ENCODE data around the gene OR5AN1.
"Not testable (repeated sequence)": the region's sequence is repeated elsewhere in the genome, so short reads cannot be mapped to it uniquely, and the experiment has no call there.

The OR5AN1 gene, protein sequence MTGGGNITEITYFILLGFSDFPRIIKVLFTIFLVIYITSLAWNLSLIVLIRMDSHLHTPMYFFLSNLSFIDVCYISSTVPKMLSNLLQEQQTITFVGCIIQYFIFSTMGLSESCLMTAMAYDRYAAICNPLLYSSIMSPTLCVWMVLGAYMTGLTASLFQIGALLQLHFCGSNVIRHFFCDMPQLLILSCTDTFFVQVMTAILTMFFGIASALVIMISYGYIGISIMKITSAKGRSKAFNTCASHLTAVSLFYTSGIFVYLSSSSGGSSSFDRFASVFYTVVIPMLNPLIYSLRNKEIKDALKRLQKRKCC

DNA sequence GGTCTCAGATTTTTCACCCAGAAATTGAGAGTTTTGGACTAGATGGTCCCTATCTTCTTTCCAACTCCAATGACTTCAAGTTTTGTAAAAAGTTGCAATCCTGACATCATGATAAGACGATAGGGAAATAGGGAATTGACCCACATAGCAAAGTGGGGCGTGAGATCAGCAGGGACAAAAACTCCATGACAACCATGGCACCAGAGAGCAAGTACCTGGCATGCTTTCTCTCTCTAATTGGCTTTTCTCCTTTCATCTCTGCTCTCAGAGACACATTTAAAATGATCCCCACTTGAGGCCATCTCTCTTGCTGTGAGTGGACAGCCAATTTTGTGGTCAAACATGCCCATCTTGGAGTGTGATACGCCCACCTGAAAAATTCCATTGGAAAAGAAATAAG lies at the start of gene OR5AN1:
OR5AN1 (plus strand) TSS at position 301 of the 400 bp plus-strand sequence. CDS start 5,564 bp downstream, outside the sequence.
- no peak for DNase-seq (ENCODE audit: low spot score)

DNA sequence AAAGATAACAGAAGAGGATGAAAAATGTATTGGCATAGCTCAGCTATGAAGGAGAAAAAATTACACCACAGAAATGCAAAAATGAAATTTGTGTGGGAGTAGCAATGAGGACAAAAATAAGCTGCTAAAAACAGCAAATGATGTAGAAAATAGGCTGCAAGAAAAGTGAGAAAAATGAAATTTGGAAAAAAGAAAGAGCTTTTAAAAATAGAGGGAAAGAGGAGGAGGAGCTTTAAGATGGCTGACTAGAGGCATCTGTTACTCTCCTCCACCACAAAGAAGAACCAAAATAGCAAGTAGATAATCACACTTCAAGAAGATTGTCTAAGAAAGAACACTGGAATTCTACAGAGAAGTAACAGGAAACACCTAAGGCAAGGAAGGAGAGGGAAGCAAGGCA lies 23.7 kb upstream of the OR5AN1 start:
- DNase-seq (ENCODE audit: low spot score), result no peak

- DNase-seq (ENCODE audit: low spot score), result no peak
These were observed 22.5 kb upstream of the OR5AN1 start for GRCh38 chr11:59336176-59336575.

DNA sequence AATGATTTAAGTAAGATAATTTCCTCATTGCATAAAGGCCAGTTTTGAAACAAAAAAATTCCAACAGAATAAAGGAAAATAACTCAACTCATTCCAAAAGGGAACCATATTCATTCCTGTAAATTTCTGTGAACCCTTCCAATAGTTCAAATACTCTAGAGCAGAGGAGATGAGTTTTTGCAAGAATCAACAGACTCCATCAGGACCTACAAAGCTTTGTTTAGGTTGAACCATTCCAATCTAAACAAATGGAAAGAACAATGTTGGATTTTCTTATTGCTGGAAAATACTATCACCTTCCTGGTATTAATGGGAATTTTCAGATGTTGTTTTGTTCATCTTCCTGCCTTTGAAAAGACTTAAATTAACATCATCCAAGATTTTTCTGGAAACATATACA lies 21.8 kb upstream of the OR5AN1 start:
- DNase-seq (ENCODE audit: low spot score), result no peak

- not testable (repeated sequence) for DNase-seq (ENCODE audit: low spot score)
These were observed 9.0 kb upstream of the OR5AN1 start for GRCh38 chr11:59349657-59350056.

- no peak for DNase-seq (ENCODE audit: low spot score)
These were observed 3.5 kb upstream of the OR5AN1 start for GRCh38 chr11:59355226-59355625.

DNA sequence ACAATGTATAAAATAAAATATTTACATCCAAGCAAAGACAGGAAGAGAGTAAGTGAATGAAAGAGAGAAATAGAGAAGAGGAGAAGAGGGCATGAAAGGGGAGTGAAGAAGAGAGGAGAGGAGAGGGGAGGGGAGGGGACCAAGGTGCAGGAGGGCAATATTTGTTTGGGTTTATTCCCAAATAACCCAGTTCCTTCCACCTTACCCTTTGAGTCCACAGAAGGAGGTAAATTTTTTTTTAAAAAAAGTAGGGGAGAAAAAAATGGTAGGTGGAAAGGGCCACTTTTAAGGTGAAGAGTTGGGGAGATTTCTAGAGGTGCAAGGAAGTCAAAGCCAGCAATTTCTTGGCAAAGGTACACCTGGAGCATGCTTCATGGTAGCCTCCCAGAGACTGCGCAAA lies 2.1 kb upstream of the OR5AN1 start:
- no peak for DNase-seq (ENCODE audit: low spot score)

- DNase-seq (ENCODE audit: low spot score), result no peak
These were observed 675 bp upstream of the OR5AN1 start for GRCh38 chr11:59358020-59358419.

DNA sequence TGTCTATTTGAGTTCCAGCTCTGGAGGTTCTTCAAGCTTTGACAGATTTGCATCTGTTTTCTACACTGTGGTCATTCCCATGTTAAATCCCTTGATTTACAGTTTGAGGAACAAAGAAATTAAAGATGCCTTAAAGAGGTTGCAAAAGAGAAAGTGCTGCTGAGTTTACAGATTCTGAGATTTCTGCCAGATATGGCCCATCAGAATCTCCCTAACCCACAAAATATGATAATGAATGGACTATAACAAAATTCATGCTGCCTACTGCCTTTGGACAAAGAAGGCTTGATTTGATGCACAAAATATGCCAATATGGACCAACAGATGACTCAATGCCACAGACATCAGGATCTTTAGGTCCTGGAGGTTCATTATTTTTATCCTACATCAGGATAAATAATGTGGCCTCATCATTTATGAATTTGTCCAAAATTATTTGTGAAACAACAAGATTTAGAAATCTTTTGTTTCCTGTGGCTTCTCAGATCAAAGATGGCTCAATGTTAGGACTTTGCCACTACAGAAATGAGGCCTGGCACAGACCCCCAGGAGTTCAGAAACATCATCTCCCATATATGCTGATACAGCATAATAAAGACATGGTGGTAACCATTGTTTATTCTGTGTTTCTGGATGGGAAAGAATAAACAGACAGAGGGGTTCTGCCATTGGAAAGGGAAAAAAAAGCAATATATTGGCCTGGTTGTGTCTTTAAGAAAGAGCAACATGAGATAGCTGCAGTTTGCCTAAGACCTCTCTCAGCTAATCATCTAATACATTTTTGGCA lies 6.7 kb downstream of the OR5AN1 start:
- no peak for DNase-seq (ENCODE audit: low spot score)

GRCh38 chr11:59368238-59369022 lies 9.7 kb downstream of the OR5AN1 start:
- no peak for DNase-seq (ENCODE audit: low spot score)

DNA sequence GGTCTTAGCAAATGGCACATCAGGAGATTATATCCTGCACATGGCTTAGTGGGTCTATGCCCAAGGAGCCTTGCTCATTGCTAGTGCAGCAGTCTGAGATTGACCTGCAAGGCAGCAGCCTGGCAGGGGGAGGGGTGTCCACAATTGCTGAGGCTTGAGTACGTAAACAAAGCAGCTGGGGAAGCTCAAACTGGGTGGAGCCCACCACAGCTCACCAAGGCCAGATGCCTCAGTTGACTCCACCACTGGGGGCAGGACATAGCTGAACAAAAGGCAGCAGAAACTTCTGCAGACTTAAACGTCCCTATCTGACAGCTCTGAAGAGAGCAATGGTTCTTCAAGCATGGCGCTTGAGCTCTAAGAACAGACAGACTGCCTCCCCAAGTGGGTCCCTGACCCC lies 13.6 kb downstream of the OR5AN1 start:
- DNase-seq (ENCODE audit: low spot score), result not testable (repeated sequence)

GRCh38 chr11:59380263-59381059 lies 21.8 kb downstream of the OR5AN1 start:
- DNase-seq (ENCODE audit: low spot score), result no peak

- DNase-seq (ENCODE audit: low spot score), result no peak
These were observed 35.5 kb downstream of the OR5AN1 start for GRCh38 chr11:59394186-59394585.

DNA sequence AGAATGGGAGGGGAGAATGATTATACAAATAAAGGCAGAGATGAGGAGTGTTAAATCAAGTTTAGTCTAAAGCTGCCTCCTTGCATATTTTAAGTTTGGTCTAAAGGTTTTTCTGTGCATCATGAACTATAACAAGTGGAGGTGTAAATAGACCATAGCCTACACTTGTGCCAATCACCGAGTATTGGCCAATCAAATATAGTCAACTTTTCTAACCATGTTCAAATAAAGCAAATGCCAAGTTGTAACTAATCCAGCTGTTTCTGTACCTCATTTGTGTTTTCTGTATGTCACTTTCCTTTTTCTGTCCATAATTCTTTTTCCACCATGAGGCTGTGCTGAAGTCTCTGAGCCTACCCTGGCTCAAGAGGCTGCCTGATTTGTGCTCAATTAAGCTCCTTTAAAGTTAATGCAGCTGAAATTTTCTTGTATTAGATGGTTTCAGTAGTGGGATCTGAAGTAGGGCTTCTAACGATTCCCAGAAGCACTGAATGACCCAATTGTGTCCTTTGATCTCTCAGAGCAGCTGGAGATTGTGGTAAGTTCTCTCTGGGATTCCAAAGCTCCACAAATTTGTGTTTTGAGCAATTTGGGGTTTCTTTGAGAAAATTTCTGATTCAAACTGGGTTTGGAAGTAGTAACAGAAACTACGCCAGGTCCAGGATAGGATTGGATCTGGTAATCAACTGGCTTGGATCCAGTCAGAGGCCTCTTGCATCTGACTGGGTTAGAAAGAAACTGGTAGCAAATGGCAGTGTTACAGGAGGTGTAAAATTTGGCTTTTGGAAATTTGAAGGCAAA lies 42.0 kb downstream of the OR5AN1 start:
- no peak for DNase-seq (ENCODE audit: low spot score)

- no peak for DNase-seq (ENCODE audit: low spot score)
These were observed 42.5 kb downstream of the OR5AN1 start for GRCh38 chr11:59401262-59401552.

DNA sequence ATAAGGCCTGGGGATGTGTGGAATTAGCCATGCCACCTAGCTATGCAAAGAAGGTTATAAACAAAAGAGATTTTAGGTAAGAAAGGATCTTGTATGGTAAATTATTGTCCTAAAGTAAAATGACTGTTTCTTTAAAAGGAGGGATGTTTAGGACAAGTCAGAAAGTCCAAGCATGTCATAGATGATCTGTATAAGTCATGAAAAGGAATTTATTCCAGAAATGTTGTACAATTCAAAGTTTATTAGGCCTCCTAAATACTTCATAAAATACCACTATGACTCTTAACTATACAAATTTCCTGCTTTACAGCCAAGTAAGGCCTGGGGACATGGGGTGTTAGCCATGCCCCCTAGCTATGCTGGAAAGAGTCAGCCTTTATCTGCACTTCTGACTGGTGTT lies 44.9 kb downstream of the OR5AN1 start:
- no peak for DNase-seq (ENCODE audit: low spot score)

DNA sequence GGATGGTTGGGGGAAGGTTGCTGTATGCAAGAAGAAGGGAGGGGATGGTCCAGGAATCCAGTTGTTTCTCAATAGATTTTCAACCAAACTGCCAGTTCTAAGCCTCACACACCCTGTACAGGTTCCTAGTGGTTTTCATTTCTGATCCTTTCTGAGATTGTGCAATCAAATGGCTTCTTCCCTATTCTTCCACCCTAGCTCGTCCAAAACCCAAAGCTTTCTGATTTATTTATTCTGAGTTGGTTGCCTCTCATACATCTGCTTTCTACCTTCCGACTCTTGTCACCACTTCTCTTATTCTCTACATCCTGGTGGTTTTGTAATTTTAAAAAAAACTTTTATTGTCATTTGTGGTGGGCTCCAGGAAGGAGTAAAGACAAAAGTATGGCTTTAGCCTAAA lies 55.0 kb downstream of the OR5AN1 start:
- DNase-seq (ENCODE audit: low spot score), result no peak

DNA sequence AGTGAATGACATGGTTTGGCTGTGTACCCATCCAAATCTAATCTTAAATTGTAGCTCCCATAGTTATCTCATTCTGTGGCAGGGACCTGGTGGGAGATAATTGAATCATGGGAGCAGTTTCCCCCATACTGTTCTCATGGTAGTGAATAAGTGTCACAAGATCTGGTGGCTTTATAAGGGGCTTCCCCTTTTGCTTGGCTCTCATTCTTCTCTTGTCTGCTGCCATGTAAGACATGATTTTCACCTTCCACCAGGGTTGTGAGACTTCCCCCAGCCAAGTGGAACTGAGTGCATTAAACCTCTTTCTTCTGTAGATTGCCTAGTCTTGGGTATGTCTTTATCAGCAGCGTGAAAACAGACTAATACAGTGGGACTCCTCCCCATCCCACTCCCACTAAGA lies 56.4 kb downstream of the OR5AN1 start:
- DNase-seq (ENCODE audit: low spot score), result no peak

DNA sequence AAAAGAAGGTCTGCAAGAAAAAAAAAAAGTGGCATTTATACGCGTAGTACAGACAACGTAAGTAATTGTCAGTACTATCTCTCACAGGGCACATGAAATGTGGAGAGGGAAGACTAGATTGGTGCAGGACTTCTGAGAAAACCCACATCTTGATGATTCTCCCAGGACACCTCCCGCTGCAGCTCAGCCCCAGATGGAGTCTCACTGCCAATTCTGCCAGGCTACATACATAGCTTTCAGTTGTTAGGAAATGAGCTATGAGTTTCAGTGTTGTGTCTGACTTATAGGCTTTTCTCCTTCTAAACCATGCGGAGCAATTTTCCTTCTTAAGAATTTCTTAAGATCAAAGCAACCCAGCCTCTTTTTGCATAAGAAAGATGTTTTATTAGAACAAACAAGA lies 57.9 kb downstream of the OR5AN1 start:
- DNase-seq (ENCODE audit: low spot score), result no peak

DNA sequence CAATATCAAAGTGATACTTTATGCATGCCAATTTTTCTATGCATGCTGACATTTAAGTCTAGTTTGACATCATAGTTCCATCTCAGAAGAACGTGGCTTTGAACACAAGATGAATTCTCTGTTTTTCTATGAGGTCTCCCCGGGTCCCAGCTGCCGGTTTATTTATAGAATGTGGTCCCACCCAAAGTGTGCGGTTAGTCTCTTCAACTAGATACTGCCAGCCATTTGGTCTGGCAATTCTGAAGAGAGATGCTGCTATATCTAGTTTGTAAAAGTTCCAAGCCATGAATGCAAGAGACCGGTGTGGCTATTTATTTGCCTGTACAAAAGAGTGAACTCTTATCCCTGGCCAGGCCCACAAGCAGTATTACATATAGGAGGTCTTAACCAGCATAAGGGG lies 58.3 kb downstream of the OR5AN1 start:
- no peak for DNase-seq (ENCODE audit: low spot score)

DNA sequence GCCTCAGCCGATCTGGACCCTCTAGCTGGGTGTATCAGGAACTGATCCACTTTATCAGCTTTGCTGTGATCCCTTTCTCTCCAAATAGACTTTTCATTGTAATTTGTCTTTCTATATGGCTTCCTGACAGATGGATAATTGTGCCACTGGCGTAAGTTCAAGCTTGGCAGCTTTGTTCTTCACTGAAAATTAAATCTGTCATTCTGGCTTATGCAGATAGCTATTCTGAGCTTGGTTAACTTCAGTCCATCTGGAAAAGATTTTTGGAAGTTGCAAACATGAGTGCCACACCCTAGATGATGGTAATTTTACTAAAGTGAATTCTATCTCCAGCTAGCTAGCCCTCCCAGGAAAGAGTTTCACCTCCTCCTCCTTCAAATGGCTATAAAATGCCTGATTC lies 59.5 kb downstream of the OR5AN1 start:
- DNase-seq (ENCODE audit: low spot score), result no peak
